H1 (cell line): ENCODE data around the gene FAM9C. TPM values are rescaled to one million over a fixed set of nuclear protein-coding genes. Genes with fewer than 3 reads are reported as not detected.

Experiments used
- CTCF ChIA-PET: fragments of 300-600 bp; sonication (Branson Sonifier 250); formaldehyde crosslinking; loops from one replicate; lab custom pipeline; 2021; ENCODE audit not compliant: partially characterized antibody; lab: Charles Lee
- POLR2A ChIA-PET: fragments of 300-600 bp; sonication (Branson Sonifier 250); formaldehyde crosslinking; loops from one replicate; lab custom pipeline; 2021; ENCODE audit warnings: inconsistent platforms; ENCODE audit not compliant: partially characterized antibody; lab: Charles Lee
- DNase-seq, 2 experiments: peaks; one replicate each; pipeline versions ENCODE4 v3.0.0 to v3.0.0-alpha.2; 2010 to 2022; ENCODE audit warnings: low spot score in 2 of 2, low read depth in 1 of 2, mixed read lengths in 1 of 2
- FAIRE-seq: peaks from 2 replicates; lab custom pipeline; 2011; peaks lifted over from hg19 to GRCh38; lab: Jason Lieb, UNC
- H2AFZ ChIP-seq: 2 replicates; pipeline ENCODE4 v1.8.1; 2012; ENCODE audit warnings: low read length, inconsistent platforms
- H2AK5ac ChIP-seq: 2 replicates; pipeline ENCODE4 v1.6.1; 2013; ENCODE audit warnings: low read depth, low read length
- H2BK120ac ChIP-seq: replicated peaks from 2 replicates; pipeline ENCODE3; 2013; ENCODE audit warnings: low read depth, low read length, inconsistent platforms
- H2BK12ac ChIP-seq: 2 replicates; pipeline ENCODE4 v1.6.1; 2013; ENCODE audit warnings: low read depth, low read length
- H2BK15ac ChIP-seq: 2 replicates; pipeline ENCODE4 v1.6.1; 2013; ENCODE audit warnings: low read length
- H2BK20ac ChIP-seq: 2 replicates; pipeline ENCODE4 v1.6.1; 2013; ENCODE audit warnings: low read length
- H2BK5ac ChIP-seq: 2 replicates; pipeline ENCODE4 v1.6.1; 2013; ENCODE audit warnings: low read depth, low read length
- H3K14ac ChIP-seq: 2 replicates; pipeline ENCODE4 v1.6.1; 2013; ENCODE audit warnings: inconsistent platforms; ENCODE audit not compliant: insufficient read length
- H3K18ac ChIP-seq: 2 replicates; pipeline ENCODE4 v1.6.1; 2013; ENCODE audit warnings: low read length; ENCODE audit errors: extremely low read depth
- H3K23ac ChIP-seq: 2 replicates; pipeline ENCODE4 v1.6.1; 2013; ENCODE audit warnings: inconsistent platforms; ENCODE audit not compliant: insufficient read length
- H3K23me2 ChIP-seq: 2 replicates; pipeline ENCODE4 v1.6.1; 2013; ENCODE audit warnings: low read depth, low read length
- H3K27ac ChIP-seq: 2 replicates; pipeline ENCODE4 v1.6.1; 2011; ENCODE audit warnings: low read depth, low read length, inconsistent platforms
- H3K27me3 ChIP-seq, 4 experiments: replicated peaks in 1 of 4; 1 replicate in 1 of 4; 2 replicates in 3 of 4; pipeline versions ENCODE4 v1.6.1 to v1.8.1; 2011 to 2013; ENCODE audit warnings: low read length in 3 of 4, mild to moderate bottlenecking in 3 of 4, inconsistent platforms in 2 of 4, mixed read lengths in 2 of 4, moderate library complexity in 1 of 4; ENCODE audit not compliant: control insufficient read depth in 3 of 4, insufficient read depth in 3 of 4; ENCODE audit errors: extremely low read depth in 1 of 4
- H3K36me3 ChIP-seq, 4 experiments: 2 replicates each; pipeline versions ENCODE4 v1.6.1 to v1.8.1; 2011 to 2013; ENCODE audit warnings: mild to moderate bottlenecking in 4 of 4, low read length in 3 of 4, moderate library complexity in 2 of 4, control low read depth in 1 of 4, inconsistent platforms in 1 of 4; ENCODE audit not compliant: insufficient read depth in 4 of 4, control insufficient read depth in 2 of 4
- H3K4ac ChIP-seq: replicated peaks from 2 replicates; pipeline ENCODE3; 2013; ENCODE audit warnings: low read length, low read depth, mixed read lengths, inconsistent platforms; ENCODE audit not compliant: insufficient read length
- H3K4me1 ChIP-seq, 4 experiments: replicated peaks in 1 of 4; 1 replicate in 1 of 4; 2 replicates in 3 of 4; pipeline versions ENCODE4 v1.6.1 to v1.8.1; 2011 to 2013; ENCODE audit warnings: low read length in 3 of 4, inconsistent platforms in 2 of 4, mixed read lengths in 1 of 4; ENCODE audit not compliant: insufficient read depth in 4 of 4, control insufficient read depth in 3 of 4
- H3K4me2 ChIP-seq, 2 experiments: 2 replicates each; pipeline versions ENCODE4 v1.6.1 to v1.8.1; 2011 to 2013; ENCODE audit warnings: low read depth in 2 of 2, low read length in 2 of 2, control low read depth in 1 of 2, inconsistent platforms in 1 of 2, mild to moderate bottlenecking in 1 of 2; ENCODE audit not compliant: insufficient read depth in 1 of 2
- H3K4me3 ChIP-seq, 4 experiments: fragments of 200-600, 300-600 bp in 1 of 4; sonication (generic), shearing (Covaris generic), sonication (Bioruptor Twin) in 1 of 4; 2 replicates each; pipeline versions ENCODE4 v1.5.1 to v1.8.1; 2011 to 2016; ENCODE audit warnings: low read length in 4 of 4, low read depth in 3 of 4, control low read depth in 2 of 4, inconsistent platforms in 2 of 4, mild to moderate bottlenecking in 2 of 4, mixed read lengths in 1 of 4, moderate library complexity in 1 of 4; ENCODE audit not compliant: insufficient read depth in 2 of 4; ENCODE audit errors: extremely low read depth in 1 of 4
- H3K56ac ChIP-seq: replicated peaks from 2 replicates; pipeline ENCODE3; 2013; ENCODE audit warnings: low read depth, mild to moderate bottlenecking, mixed read lengths, low read length, inconsistent platforms; ENCODE audit not compliant: insufficient read length
- H3K79me1 ChIP-seq: 2 replicates; pipeline ENCODE4 v1.6.1; 2013; ENCODE audit warnings: low read depth, low read length, control low read depth
- H3K79me2 ChIP-seq, 2 experiments: 2 replicates each; pipeline versions ENCODE4 v1.6.1 to v1.8.1; 2012 to 2013; ENCODE audit warnings: low read length in 2 of 2, mild to moderate bottlenecking in 2 of 2, inconsistent platforms in 1 of 2; ENCODE audit not compliant: insufficient read depth in 2 of 2, control insufficient read depth in 1 of 2
- H3K9ac ChIP-seq, 4 experiments: replicated peaks in 1 of 4; 1 replicate in 1 of 4; 2 replicates in 3 of 4; pipeline versions ENCODE4 v1.6.1 to v1.8.1; 2011 to 2013; ENCODE audit warnings: low read depth in 3 of 4, low read length in 3 of 4, control low read depth in 2 of 4, mild to moderate bottlenecking in 2 of 4, moderate library complexity in 2 of 4, inconsistent platforms in 1 of 4; ENCODE audit errors: extremely low read depth in 1 of 4
- H3K9me3 ChIP-seq, 2 experiments: 2 replicates each; pipeline versions ENCODE4 v1.6.1 to v1.8.1; 2012 to 2013; ENCODE audit warnings: mild to moderate bottlenecking in 2 of 2, moderate library complexity in 2 of 2, control low read depth in 1 of 2, inconsistent platforms in 1 of 2, low read depth in 1 of 2, low read length in 1 of 2, mixed read lengths in 1 of 2; ENCODE audit not compliant: insufficient read depth in 2 of 2
- H4K20me1 ChIP-seq, 2 experiments: replicated peaks in 1 of 2; 2 replicates each; pipeline versions ENCODE3 to v1.8.1; 2011 to 2013; ENCODE audit warnings: inconsistent platforms in 2 of 2, low read length in 2 of 2, mild to moderate bottlenecking in 1 of 2; ENCODE audit not compliant: insufficient read depth in 2 of 2, control insufficient read depth in 1 of 2
- H4K5ac ChIP-seq: 2 replicates; pipeline ENCODE4 v1.6.1; 2013; ENCODE audit warnings: low read length, low read depth, mixed read lengths, inconsistent platforms; ENCODE audit not compliant: insufficient read length
- H4K8ac ChIP-seq: 2 replicates; pipeline ENCODE4 v1.8.0; 2013; ENCODE audit warnings: mild to moderate bottlenecking, moderate library complexity, low read length, inconsistent platforms; ENCODE audit not compliant: insufficient read depth; ENCODE audit errors: extremely low read depth
- H4K91ac ChIP-seq: replicated peaks from 2 replicates; pipeline ENCODE3; 2013; ENCODE audit warnings: low read length, mixed read lengths, inconsistent platforms; ENCODE audit not compliant: insufficient read length
- ASH2L ChIP-seq: fragments of 200-600, 300-600 bp; sonication (generic); IDR thresholded peaks from one replicate; pipeline ENCODE4 v1.7.1; 2017; ENCODE audit warnings: low read length
- BCL11A ChIP-seq, 2 experiments: IDR thresholded peaks; one replicate each; pipeline ENCODE4 v1.6.1; 2011; ENCODE audit warnings: low read depth in 2 of 2, low read length in 2 of 2, mild to moderate bottlenecking in 2 of 2
- BRCA1 ChIP-seq: IDR thresholded peaks from 2 replicates; pipeline ENCODE4 v1.6.1; 2012; ENCODE audit warnings: low read depth, low read length, improper control_type of control experiment
- CBX5 ChIP-seq: fragments of 300-800, 300-1000 bp; sonication (generic); IDR thresholded peaks from 2 replicates; pipeline ENCODE4 v1.7.1; 2016; ENCODE audit warnings: antibody characterized with exemption, low read length, low read depth
- FOSL1 ChIP-seq: IDR thresholded peaks from 2 replicates; pipeline ENCODE4 v1.6.1; 2011; ENCODE audit warnings: mild to moderate bottlenecking, low read depth, low read length, moderate library complexity; ENCODE audit not compliant: insufficient read depth
- KDM5A ChIP-seq: fragments of 200-600 bp; IDR thresholded peaks from 2 replicates; pipeline ENCODE4 v1.7.1; 2012; ENCODE audit warnings: mild to moderate bottlenecking, low read length, inconsistent platforms, mixed read lengths
- POLR2A ChIP-seq, 2 experiments: IDR thresholded peaks; 1 replicate in 1 of 2; 2 replicates in 1 of 2; pipeline ENCODE4 v1.6.1; 2011; ENCODE audit warnings: low read depth in 2 of 2, low read length in 2 of 2, mild to moderate bottlenecking in 2 of 2; ENCODE audit errors: control extremely low read depth in 1 of 2
- POLR2AphosphoS5 ChIP-seq: IDR thresholded peaks from 2 replicates; pipeline ENCODE4 v1.6.1; 2011; ENCODE audit warnings: low read depth, low read length
- RAD21 ChIP-seq, 2 experiments: IDR thresholded peaks in 1 of 2; conservative IDR thresholded peaks in 1 of 2; 2 replicates each; pipeline ENCODE4 v1.6.1; 2011; ENCODE audit warnings: low read depth in 2 of 2, low read length in 2 of 2, improper control_type of control experiment in 1 of 2, inconsistent platforms in 1 of 2, mild to moderate bottlenecking in 1 of 2, moderate library complexity in 1 of 2
- RNF2 ChIP-seq: fragments of 200-900, 300-1000 bp; sonication (generic); IDR thresholded peaks from 2 replicates; pipeline ENCODE4 v1.7.1; 2016; ENCODE audit warnings: borderline replicate concordance, low read depth, mild to moderate bottlenecking, antibody characterized with exemption, low read length; ENCODE audit not compliant: poor library complexity, severe bottlenecking; ENCODE audit errors: missing control alignments
- RXRA ChIP-seq: IDR thresholded peaks from 2 replicates; pipeline ENCODE4 v1.6.1; 2011; ENCODE audit warnings: low read depth, mild to moderate bottlenecking, low read length, moderate library complexity; ENCODE audit not compliant: insufficient read depth
- WGBS, 2 experiments: shearing (Covaris generic) in 1 of 2; methylation state at CpG; one replicate each; pipeline versions ENCODE4 v1.1.6 to v1.1.7; 2013 to 2015; ENCODE audit warnings: low lambda C conversion rate in 2 of 2, mixed read lengths in 2 of 2, inconsistent platforms in 1 of 2, low coverage in 1 of 2, missing lambda C conversion rate in 1 of 2; ENCODE audit not compliant: insufficient replicate concordance in 2 of 2, insufficient coverage in 1 of 2, insufficient read length in 1 of 2; ENCODE audit errors: extremely low coverage in 1 of 2, missing lambda C conversion rate in 1 of 2; 5-methylcytosine and 5-hydroxymethylcytosine counted together
- polyA plus RNA-seq, 7 experiments: library from polyadenylated mRNA; depleted of rRNA in 3 of 7; stranded (reverse) in 5 of 7; unstranded in 2 of 7; fragments of >200 nt in 5 of 7; fragments of 200-250 nt in 2 of 7; gene quantifications; 1 replicate in 5 of 7; 2 replicates in 1 of 7; 4 replicates in 1 of 7; pipeline versions ENCODE4 v1.2.1 to v1.2.3, GENCODE V29; 2011 to 2013; ENCODE audit warnings: missing spikeins in 2 of 7, mixed read lengths in 2 of 7
- total RNA-seq: library from RNA; stranded (reverse); fragmentation: NEBNext Ultra II Directional; extraction: Animal tissue kit (Norgen Biotek cat#: 25700); gene quantifications from 2 replicates; pipeline ENCODE4 v1.2.1, GENCODE V29; 2021
- TF ChIP-seq, protein P1 (sequence below): IDR thresholded peaks from 2 replicates; pipeline ENCODE4 v1.6.1; 2011; ENCODE audit warnings: low read depth, mild to moderate bottlenecking, low read length; ENCODE audit not compliant: insufficient read depth

FAM9C gene
- total and polyA plus RNA-seq, 2 of the 8 experiments (the other 6 are each of a cell fraction or from before 2014, with no cell fraction given), result not detected

DNA sequence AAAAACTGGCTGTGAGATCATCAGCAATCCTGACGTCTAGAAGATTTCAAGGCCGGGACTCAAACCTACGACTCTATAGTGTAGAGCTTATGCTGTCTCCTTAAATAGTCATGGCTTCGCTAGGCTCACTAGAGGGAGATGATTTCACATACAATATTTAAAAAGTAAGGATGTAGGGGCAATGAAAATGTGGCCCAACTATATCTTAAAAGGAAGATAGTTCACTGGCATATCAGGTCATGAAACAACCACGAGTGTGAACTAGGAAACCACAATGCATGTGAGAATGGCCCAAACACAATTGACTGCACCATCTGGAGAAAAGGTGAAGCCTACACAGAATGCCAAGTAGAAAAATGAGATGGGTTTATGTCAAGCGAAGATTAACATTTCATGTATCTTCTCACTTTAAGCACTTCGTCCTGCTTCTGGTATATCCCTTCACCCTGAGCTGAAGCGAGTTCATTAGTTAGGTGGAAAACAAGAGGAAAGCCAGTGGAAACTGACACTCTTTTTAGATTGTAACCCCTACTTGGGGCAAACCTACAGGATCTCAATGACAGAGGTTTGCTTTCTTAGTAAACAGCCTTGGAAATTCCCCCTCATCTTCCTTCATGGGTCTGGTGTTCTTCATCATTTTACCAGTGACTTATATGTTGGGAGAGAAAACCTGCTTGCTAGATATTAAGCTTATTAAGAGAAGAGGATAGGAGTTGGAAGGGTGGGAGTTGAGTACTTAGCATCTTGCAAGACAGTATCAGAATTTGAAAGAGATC is 17.4 kb downstream of the FAM9C start:
- Histone ChIP-seq H2BK15ac (no peak overlapping the region), H3K4me3 (no peak overlapping the region), H3K4ac (no peak overlapping the region), H2BK20ac (no peak overlapping the region), H3K14ac (no peak overlapping the region), H3K4me2 (no peak overlapping the region), H3K27ac (no peak overlapping the region), H2BK120ac (no peak overlapping the region), H3K79me2 (no peaks in the 10 kb centered on the region), H3K4me1 (peaks cover 0 to 11% (median 4%) of the 10 kb centered on the region in 4 experiments; a peak in 5 of 7 replicates), H3K9me3 (no peaks in the 10 kb centered on the region), H3K18ac (no peak overlapping the region), H2AFZ (no peak overlapping the region), H2BK12ac (no peak overlapping the region), H3K23ac (no peak overlapping the region), H3K27me3 (no peaks in the 10 kb centered on the region), H4K8ac (no peak overlapping the region), H4K91ac (no peak overlapping the region), H2BK5ac (no peak overlapping the region), H3K36me3 (no peaks in the 10 kb centered on the region), H2AK5ac (no peak overlapping the region), H3K9ac (no peak overlapping the region), H3K23me2 (no peaks in the 10 kb centered on the region; the same call in 1 of the 2 replicates), H4K20me1 (no peaks in the 10 kb centered on the region), H3K56ac (no peak overlapping the region), H4K5ac (no peak overlapping the region), H3K79me1 (no peaks in the 10 kb centered on the region)
- CTCF ChIA-PET, result no interaction called here
- no peak for DNase-seq
- POLR2A ChIA-PET, result no interaction called here
- 88% methylated on average over 8 of the region's 8 CpGs; no CpG with 5 or more reads in 1 of the 2 experiments for WGBS, 2 experiments
- no peak for FAIRE-seq
- TF ChIP-seq RNF2 (no peak), BCL11A (IDR thresholded peaks at IDR 0.05; ENCODE audit: low read depth in 2 of 2, low read length in 2 of 2) (no peak), POLR2A (IDR thresholded peaks at IDR 0.05; ENCODE audit: control extremely low read depth in 1 of 2, low read depth in 2 of 2, low read length in 2 of 2) (no peak), KDM5A (no peak), BRCA1 (no peak), ASH2L (no peak), RAD21 (IDR thresholded peaks at IDR 0.05 in 1 of 2, conservative IDR thresholded peaks at IDR 0.05 in 1 of 2; ENCODE audit: low read depth in 2 of 2, low read length in 2 of 2) (no peak), POLR2AphosphoS5 (no peak), RXRA (no peak), CBX5 (no peak), FOSL1 (no peak)
- TF ChIP-seq, protein P1, sequence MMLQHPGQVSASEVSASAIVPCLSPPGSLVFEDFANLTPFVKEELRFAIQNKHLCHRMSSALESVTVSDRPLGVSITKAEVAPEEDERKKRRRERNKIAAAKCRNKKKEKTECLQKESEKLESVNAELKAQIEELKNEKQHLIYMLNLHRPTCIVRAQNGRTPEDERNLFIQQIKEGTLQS, result no peak
